ENCODE data around the gene GRIA4.

GRIA4 gene

DNA sequence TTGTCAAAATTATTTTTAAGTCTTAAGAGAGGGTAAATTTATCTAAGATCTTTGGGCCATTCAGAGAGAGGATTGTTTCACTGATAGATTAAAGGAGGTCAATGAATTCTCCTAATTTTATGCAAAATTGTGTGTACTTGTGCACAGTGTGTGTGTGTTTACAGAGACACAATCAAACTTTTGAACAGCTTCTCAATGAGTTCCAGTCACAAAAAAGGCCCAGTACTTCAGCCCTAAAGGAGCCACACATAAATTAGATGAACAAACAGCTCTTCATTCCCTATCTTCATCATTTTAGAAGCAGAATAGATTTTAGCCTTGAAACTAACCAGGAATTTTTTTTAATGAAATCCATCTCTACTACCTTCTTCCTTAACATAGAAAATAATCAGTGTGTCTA lies 9.7 kb downstream of the GRIA4 start:
- H3K79me2 ChIP-seq (ENCODE audit: low read length) = no peaks in the 10 kb centered on the region
- no peaks in the 10 kb centered on the region for H3K27me3 ChIP-seq (ENCODE audit: low read depth, low read length)
- H3K36me3 ChIP-seq (replicated peaks; ENCODE audit: low read depth, low read length) = no peaks in the 10 kb centered on the region
- H3K4me1 ChIP-seq (ENCODE audit: low read length) = no peaks in the 10 kb centered on the region
- H3K9me3 ChIP-seq (ENCODE audit: insufficient read depth, low read length) = no peaks in the 10 kb centered on the region
- no peaks in the 10 kb centered on the region for H4K20me1 ChIP-seq (ENCODE audit: insufficient read depth, low read length)
- TF ChIP-seq EZH2phosphoT487 (IDR thresholded peaks at IDR 0.05; ENCODE audit: low read depth) = no peak
- no peak overlapping the region for H3K9ac ChIP-seq (ENCODE audit: low read length)
- no peak overlapping the region for H3K27ac ChIP-seq (ENCODE audit: low read length)
- no peak overlapping the region for H3K4me2 ChIP-seq (ENCODE audit: low read length)
- no peak overlapping the region for H2AFZ ChIP-seq (ENCODE audit: low read depth, low read length)
- H3K4me3 ChIP-seq (ENCODE audit: low read length) = no peak overlapping the region

DNA sequence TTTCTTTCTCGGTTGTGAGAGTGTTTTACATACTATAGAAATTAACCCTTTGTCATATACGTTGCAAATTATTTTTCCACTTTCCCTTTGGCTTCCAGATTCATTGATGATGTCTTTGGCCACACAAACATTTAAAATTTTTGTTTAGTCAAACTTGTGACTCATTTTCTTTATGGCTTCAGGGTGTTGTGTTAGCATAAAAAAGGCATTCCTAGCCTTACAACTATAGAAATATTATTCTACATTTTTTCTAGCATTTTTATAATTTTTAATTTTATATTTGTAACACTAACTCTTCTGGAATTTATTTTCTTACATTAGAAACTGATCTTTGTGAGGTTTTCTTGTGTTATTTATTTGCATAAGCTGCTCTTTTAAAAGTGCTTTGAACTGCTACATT lies 12.1 kb downstream of the GRIA4 start:
- Histone ChIP-seq H3K27ac (ENCODE audit: low read length) (no peak overlapping the region), H3K79me2 (ENCODE audit: low read length) (no peaks in the 10 kb centered on the region), H3K9ac (ENCODE audit: low read length) (no peak overlapping the region), H3K36me3 (replicated peaks; ENCODE audit: low read depth, low read length) (no peaks in the 10 kb centered on the region), H3K4me3 (ENCODE audit: low read length) (no peak overlapping the region), H3K4me2 (ENCODE audit: low read length) (no peak overlapping the region), H2AFZ (ENCODE audit: low read depth, low read length) (no peak overlapping the region), H3K4me1 (ENCODE audit: low read length) (no peaks in the 10 kb centered on the region), H4K20me1 (ENCODE audit: insufficient read depth, low read length) (no peaks in the 10 kb centered on the region), H3K27me3 (ENCODE audit: low read depth, low read length) (no peaks in the 10 kb centered on the region), H3K9me3 (ENCODE audit: insufficient read depth, low read length) (no peaks in the 10 kb centered on the region)
- TF ChIP-seq, protein P1, sequence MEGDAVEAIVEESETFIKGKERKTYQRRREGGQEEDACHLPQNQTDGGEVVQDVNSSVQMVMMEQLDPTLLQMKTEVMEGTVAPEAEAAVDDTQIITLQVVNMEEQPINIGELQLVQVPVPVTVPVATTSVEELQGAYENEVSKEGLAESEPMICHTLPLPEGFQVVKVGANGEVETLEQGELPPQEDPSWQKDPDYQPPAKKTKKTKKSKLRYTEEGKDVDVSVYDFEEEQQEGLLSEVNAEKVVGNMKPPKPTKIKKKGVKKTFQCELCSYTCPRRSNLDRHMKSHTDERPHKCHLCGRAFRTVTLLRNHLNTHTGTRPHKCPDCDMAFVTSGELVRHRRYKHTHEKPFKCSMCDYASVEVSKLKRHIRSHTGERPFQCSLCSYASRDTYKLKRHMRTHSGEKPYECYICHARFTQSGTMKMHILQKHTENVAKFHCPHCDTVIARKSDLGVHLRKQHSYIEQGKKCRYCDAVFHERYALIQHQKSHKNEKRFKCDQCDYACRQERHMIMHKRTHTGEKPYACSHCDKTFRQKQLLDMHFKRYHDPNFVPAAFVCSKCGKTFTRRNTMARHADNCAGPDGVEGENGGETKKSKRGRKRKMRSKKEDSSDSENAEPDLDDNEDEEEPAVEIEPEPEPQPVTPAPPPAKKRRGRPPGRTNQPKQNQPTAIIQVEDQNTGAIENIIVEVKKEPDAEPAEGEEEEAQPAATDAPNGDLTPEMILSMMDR (IDR thresholded peaks at IDR 0.05; ENCODE audit: low read depth, low read length) = no peak
- no peak for TF ChIP-seq EZH2phosphoT487 (IDR thresholded peaks at IDR 0.05; ENCODE audit: low read depth)

DNA sequence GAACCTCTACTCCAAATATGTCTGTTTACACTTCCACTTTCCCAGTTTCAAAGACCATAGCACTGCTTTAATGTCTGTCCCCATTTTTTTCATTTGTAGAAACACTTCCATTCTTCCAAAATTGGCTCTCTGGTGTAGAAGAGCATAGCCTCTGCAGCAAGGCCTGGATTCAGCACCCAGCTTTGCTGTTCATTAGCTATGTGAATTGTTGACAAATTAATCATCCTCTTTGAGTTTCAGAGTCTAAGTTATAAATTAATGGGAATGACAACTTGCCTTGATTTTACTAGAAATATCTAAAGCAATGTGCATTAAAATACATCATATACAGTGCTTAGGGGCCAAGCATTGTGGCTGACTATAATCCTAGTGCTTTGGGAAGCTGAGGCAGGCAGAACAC lies 22.4 kb downstream of the GRIA4 start:
- Histone ChIP-seq H3K27me3 (ENCODE audit: low read depth, low read length) (no peaks in the 10 kb centered on the region), H3K9me3 (ENCODE audit: insufficient read depth, low read length) (no peaks in the 10 kb centered on the region), H3K27ac (ENCODE audit: low read length) (no peak overlapping the region), H3K4me3 (ENCODE audit: low read length) (no peak overlapping the region), H3K4me2 (ENCODE audit: low read length) (no peak overlapping the region), H3K36me3 (replicated peaks; ENCODE audit: low read depth, low read length) (no peaks in the 10 kb centered on the region), H3K4me1 (ENCODE audit: low read length) (no peaks in the 10 kb centered on the region), H2AFZ (ENCODE audit: low read depth, low read length) (no peak overlapping the region), H4K20me1 (ENCODE audit: insufficient read depth, low read length) (no peaks in the 10 kb centered on the region), H3K9ac (ENCODE audit: low read length) (no peak overlapping the region), H3K79me2 (ENCODE audit: low read length) (no peaks in the 10 kb centered on the region)
- TF ChIP-seq, protein P1 (IDR thresholded peaks at IDR 0.05; ENCODE audit: low read depth, low read length) = no peak
- no peak for TF ChIP-seq EZH2phosphoT487 (IDR thresholded peaks at IDR 0.05; ENCODE audit: low read depth)

DNA sequence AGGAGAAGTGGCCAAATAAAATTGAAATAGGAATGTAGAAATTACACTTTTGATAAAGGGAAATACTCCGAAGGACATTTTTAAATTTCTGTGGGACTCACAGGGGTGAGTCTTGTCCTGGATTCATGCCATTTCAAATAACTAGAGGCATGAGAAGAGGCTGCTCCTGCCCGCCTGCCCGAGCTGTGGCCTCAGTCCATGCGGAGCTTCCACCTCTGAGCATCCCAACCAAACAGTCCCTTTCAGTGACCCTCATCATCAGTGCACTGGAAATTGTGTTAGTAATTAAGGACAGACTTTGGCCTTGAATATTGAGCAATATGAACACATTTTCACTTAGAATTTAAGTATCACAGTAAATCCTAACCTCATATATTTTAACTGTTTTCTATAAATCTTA lies 25.6 kb downstream of the GRIA4 start:
- Histone ChIP-seq H3K9me3 (ENCODE audit: insufficient read depth, low read length) (no peaks in the 10 kb centered on the region), H3K27ac (ENCODE audit: low read length) (no peak overlapping the region), H3K4me1 (ENCODE audit: low read length) (no peaks in the 10 kb centered on the region)

More for the DNA sequence above, 25.6 kb downstream of the GRIA4 start:
- no peaks in the 10 kb centered on the region for H3K27me3 ChIP-seq (ENCODE audit: low read depth, low read length)
- H3K36me3 ChIP-seq (replicated peaks; ENCODE audit: low read depth, low read length) = no peaks in the 10 kb centered on the region
- H3K79me2 ChIP-seq (ENCODE audit: low read length) = no peaks in the 10 kb centered on the region
- H4K20me1 ChIP-seq (ENCODE audit: insufficient read depth, low read length) = no peaks in the 10 kb centered on the region
- H3K4me2 ChIP-seq (ENCODE audit: low read length) = no peak overlapping the region
- H2AFZ ChIP-seq (ENCODE audit: low read depth, low read length) = no peak overlapping the region
- H3K9ac ChIP-seq (ENCODE audit: low read length) = no peak overlapping the region
- no peak overlapping the region for H3K4me3 ChIP-seq (ENCODE audit: low read length)
- no peak for TF ChIP-seq EZH2phosphoT487 (IDR thresholded peaks at IDR 0.05; ENCODE audit: low read depth)
- TF ChIP-seq, protein P1 (IDR thresholded peaks at IDR 0.05; ENCODE audit: low read depth, low read length) = no peak
